Epidermal melanocyte (primary cell): Measurements from ENCODE around the gene EPS8.
"Not testable (repeated sequence)": the region's sequence is repeated elsewhere in the genome, so short reads cannot be mapped to it uniquely, and the experiment has no call there.

Experiments
- DNase-seq: peaks from one replicate; pipeline ENCODE4 v3.0.0; 2011; ENCODE audit warnings: low spot score; ENCODE audit not compliant: insufficient read length

EPS8 gene

GRCh38 chr12:15757553-15758255 lies 31.5 kb downstream of the EPS8 start:
- DNase-seq, result no peak

- no peak for DNase-seq
These were observed 32.4 kb downstream of the EPS8 start for GRCh38 chr12:15756822-15757221.

- no peak for DNase-seq
These were observed 35.0 kb downstream of the EPS8 start for GRCh38 chr12:15754233-15754632.

- no peak for DNase-seq
These were observed 36.4 kb downstream of the EPS8 start for GRCh38 chr12:15752785-15753184.

GRCh38 chr12:15751741-15752140 lies 37.4 kb downstream of the EPS8 start:
- no peak for DNase-seq

GRCh38 chr12:15749937-15750336 lies 39.3 kb downstream of the EPS8 start:
- no peak for DNase-seq

GRCh38 chr12:15741870-15742269 lies 47.3 kb downstream of the EPS8 start:
- not testable (repeated sequence) for DNase-seq

- no peak for DNase-seq
These were observed 48.1 kb downstream of the EPS8 start for GRCh38 chr12:15741082-15741481.

- DNase-seq, result not testable (repeated sequence)
These were observed 48.8 kb downstream of the EPS8 start for GRCh38 chr12:15740389-15740788.

- DNase-seq, result no peak
These were observed 50.7 kb downstream of the EPS8 start for GRCh38 chr12:15738438-15739015.

- no peak for DNase-seq
These were observed 53.2 kb downstream of the EPS8 start for GRCh38 chr12:15735837-15736615.

- no peak for DNase-seq
These were observed 56.1 kb downstream of the EPS8 start for GRCh38 chr12:15733136-15733535.

GRCh38 chr12:15732341-15733061 lies 56.7 kb downstream of the EPS8 start:
- DNase-seq, result no peak

- no peak for DNase-seq
These were observed 57.2 kb downstream of the EPS8 start for GRCh38 chr12:15731940-15732339.

GRCh38 chr12:15729097-15729496 lies 60.1 kb downstream of the EPS8 start:
- DNase-seq, result no peak

GRCh38 chr12:15728118-15728598 lies 61.0 kb downstream of the EPS8 start:
- DNase-seq, result peak; percentile 28

GRCh38 chr12:15726878-15727150 lies 62.4 kb downstream of the EPS8 start:
- no peak for DNase-seq

GRCh38 chr12:15726027-15726877 lies 62.9 kb downstream of the EPS8 start:
- no peak for DNase-seq

GRCh38 chr12:15722951-15723350 lies 66.2 kb downstream of the EPS8 start:
- DNase-seq, result no peak

GRCh38 chr12:15721316-15722115 lies 67.7 kb downstream of the EPS8 start:
- no peak for DNase-seq
